ENCODE data around the gene SLC9B2. TPM values are rescaled to one million over a fixed set of nuclear protein-coding genes. Genes with fewer than 3 reads are reported as not detected.
A peak's percentile ranks its signal among the peaks of the same experiment; 100 is the strongest.

SLC9B2 gene
- total RNA-seq, 4 donors from 2014 or later = 4.2 to 11.9 (median 5.6) TPM

- peaks cover 19% of the 10 kb centered on the region for H3K4me1 ChIP-seq
- H3K36me3 ChIP-seq = no peaks in the 10 kb centered on the region
- H3K27me3 ChIP-seq = no peaks in the 10 kb centered on the region
- peak overlapping the region; percentile 74 for H3K27ac ChIP-seq
- no peaks in the 10 kb centered on the region for H3K9me3 ChIP-seq
- H3K4me3 ChIP-seq = peak overlapping the region; percentile 54
- no peak for DNase-seq (ENCODE audit: low spot score in 2 of 2)
- TF ChIP-seq EP300 (IDR thresholded peaks at IDR 0.05) = no peak
- no peak for TF ChIP-seq POLR2AphosphoS5 (IDR thresholded peaks at IDR 0.05)
- no peak for TF ChIP-seq POLR2A (IDR thresholded peaks at IDR 0.05)
- no peak for TF ChIP-seq CTCF (IDR thresholded peaks at IDR 0.05)
- WGBS = 6% methylated on average over 4 of the region's 4 CpGs
Observed at GRCh38 chr4:103098756-103099440, 22.3 kb upstream of the SLC9B2 start.

- Histone ChIP-seq H3K27me3 (no peaks in the 10 kb centered on the region), H3K9me3 (no peaks in the 10 kb centered on the region), H3K4me1 (peaks cover 19% of the 10 kb centered on the region), H3K4me3 (peak overlapping the region; percentile 54), H3K36me3 (no peaks in the 10 kb centered on the region), H3K27ac (no peak overlapping the region)
- no peak for DNase-seq (ENCODE audit: low spot score in 2 of 2)
- TF ChIP-seq EP300 (IDR thresholded peaks at IDR 0.05) = no peak
- no peak for TF ChIP-seq POLR2A (IDR thresholded peaks at IDR 0.05)
- TF ChIP-seq POLR2AphosphoS5 (IDR thresholded peaks at IDR 0.05) = no peak
- TF ChIP-seq CTCF (IDR thresholded peaks at IDR 0.05) = no peak
- 67% methylated on average over 8 of the region's 10 CpGs for WGBS
Observed at GRCh38 chr4:103098341-103098740, 21.8 kb upstream of the SLC9B2 start.

- 86% methylated on average over 2 of the region's 2 CpGs for whole genome bisulfite sequencing
- TF ChIP-seq CTCF (IDR thresholded peaks at IDR 0.05) (no peak), POLR2AphosphoS5 (IDR thresholded peaks at IDR 0.05) (no peak), POLR2A (IDR thresholded peaks at IDR 0.05) (no peak), EP300 (IDR thresholded peaks at IDR 0.05) (no peak)
- peaks cover 19% of the 10 kb centered on the region for H3K4me1 ChIP-seq
- H3K4me3 ChIP-seq = no peak overlapping the region
- DNase-seq (ENCODE audit: low spot score in 2 of 2) = no peak
- no peaks in the 10 kb centered on the region for H3K9me3 ChIP-seq
- no peaks in the 10 kb centered on the region for H3K36me3 ChIP-seq
- H3K27me3 ChIP-seq = no peaks in the 10 kb centered on the region
- no peak overlapping the region for H3K27ac ChIP-seq
Observed at GRCh38 chr4:103097112-103097511, 20.6 kb upstream of the SLC9B2 start.

GRCh38 chr4:103095080-103095479 lies 18.5 kb upstream of the SLC9B2 start:
- no peak for TF ChIP-seq POLR2AphosphoS5 (IDR thresholded peaks at IDR 0.05)
- TF ChIP-seq CTCF (IDR thresholded peaks at IDR 0.05) = no peak
- no peak for TF ChIP-seq POLR2A (IDR thresholded peaks at IDR 0.05)
- no peak for TF ChIP-seq EP300 (IDR thresholded peaks at IDR 0.05)
- no peaks in the 10 kb centered on the region for H3K9me3 ChIP-seq
- 76% methylated on average over 3 of the region's 3 CpGs for WGBS

GRCh38 chr4:103092245-103092644 lies 15.7 kb upstream of the SLC9B2 start:
- TF ChIP-seq POLR2A (IDR thresholded peaks at IDR 0.05) (no peak), POLR2AphosphoS5 (IDR thresholded peaks at IDR 0.05) (no peak), EP300 (IDR thresholded peaks at IDR 0.05) (no peak), CTCF (IDR thresholded peaks at IDR 0.05) (no peak)
- Histone ChIP-seq H3K27ac (no peak overlapping the region), H3K4me1 (peaks cover 3% of the 10 kb centered on the region), H3K9me3 (no peaks in the 10 kb centered on the region), H3K36me3 (peaks cover 38% of the 10 kb centered on the region), H3K27me3 (no peaks in the 10 kb centered on the region), H3K4me3 (no peak overlapping the region)
- no peak for DNase-seq (ENCODE audit: low spot score in 2 of 2)

More at GRCh38 chr4:103095080-103095479, 18.5 kb upstream of the SLC9B2 start:
- Histone ChIP-seq H3K4me3 (no peak overlapping the region), H3K36me3 (peaks cover 10% of the 10 kb centered on the region), H3K27ac (no peak overlapping the region), H3K4me1 (peaks cover 19% of the 10 kb centered on the region), H3K27me3 (no peaks in the 10 kb centered on the region)
- no peak for DNase-seq (ENCODE audit: low spot score in 2 of 2)

Data from suprapubic skin (tissue), 4 donors.